Neural progenitor cell (in vitro differentiated cells): ENCODE measurements around the gene DDC. TPM values are rescaled to one million over a fixed set of nuclear protein-coding genes. Genes with fewer than 3 reads are reported as not detected.

Experiments
- DNase-seq: peaks from one replicate; pipeline ENCODE4 v3.0.0-alpha.2; 2016; ENCODE audit warnings: low spot score
- H2AFZ ChIP-seq: fragments of 200-600 bp; sonication (generic); replicated peaks from 2 replicates; pipeline ENCODE4 v1.6.1; 2016; ENCODE audit warnings: antibody characterized with exemption
- H3F3A ChIP-seq: fragments of 200-600 bp; sonication (generic); 2 replicates; pipeline ENCODE4 v1.6.1; 2016; ENCODE audit warnings: antibody characterized with exemption, low read depth
- H3K27ac ChIP-seq: fragments of 200-600 bp; sonication (generic); 2 replicates; pipeline ENCODE4 v1.5.1; 2016; ENCODE audit warnings: mild to moderate bottlenecking
- H3K27me3 ChIP-seq: fragments of 200-600 bp; sonication (generic); 2 replicates; pipeline ENCODE4 v1.6.1; 2016; ENCODE audit warnings: mild to moderate bottlenecking, moderate library complexity
- H3K36me3 ChIP-seq: fragments of 200-600 bp; sonication (generic); 2 replicates; pipeline ENCODE4 v1.5.1; 2016
- H3K4me1 ChIP-seq: fragments of 200-600 bp; sonication (generic); 2 replicates; pipeline ENCODE4 v1.6.1; 2016; ENCODE audit warnings: mixed run types
- H3K4me2 ChIP-seq: fragments of 200-600 bp; sonication (generic); 2 replicates; pipeline ENCODE4 v1.6.1; 2016
- H3K4me3 ChIP-seq: fragments of 200-600 bp; sonication (generic); 2 replicates; pipeline ENCODE4 v1.5.1; 2016
- H3K79me2 ChIP-seq: fragments of 200-600 bp; sonication (generic); 2 replicates; pipeline ENCODE4 v1.6.1; 2016; ENCODE audit warnings: low read depth
- H3K9ac ChIP-seq: fragments of 200-600 bp; sonication (generic); 2 replicates; pipeline ENCODE4 v1.6.1; 2016
- H3K9me3 ChIP-seq: fragments of 200-600 bp; sonication (generic); 2 replicates; pipeline ENCODE4 v1.5.1; 2016; ENCODE audit warnings: low read depth
- H4K20me1 ChIP-seq: fragments of 200-600 bp; sonication (generic); 2 replicates; pipeline ENCODE4 v1.6.1; 2016; ENCODE audit warnings: low read depth
- H3K27ac Mint-ChIP-seq: 3 replicates; pipeline ENCODE4 v1.8.0; 2021; ENCODE audit warnings: mixed read lengths
- H3K27me3 Mint-ChIP-seq: 2 replicates; pipeline ENCODE4 v1.8.0; 2022; ENCODE audit warnings: low read depth, mild to moderate bottlenecking, inconsistent platforms, moderate library complexity, mixed read lengths; ENCODE audit not compliant: insufficient read depth
- H3K36me3 Mint-ChIP-seq: 3 replicates; pipeline ENCODE4 v1.8.0; 2021; ENCODE audit warnings: mixed read lengths
- H3K4me1 Mint-ChIP-seq: 3 replicates; pipeline ENCODE4 v1.8.0; 2021; ENCODE audit warnings: mixed read lengths
- H3K4me3 Mint-ChIP-seq: 3 replicates; pipeline ENCODE4 v1.8.0; 2021; ENCODE audit warnings: mild to moderate bottlenecking, moderate library complexity, mixed read lengths
- H3K9me3 Mint-ChIP-seq: 3 replicates; pipeline ENCODE4 v1.8.0; 2020; ENCODE audit warnings: mixed read lengths
- EZH2 ChIP-seq: fragments of 200-600 bp; sonication (generic); IDR thresholded peaks from 2 replicates; pipeline ENCODE4 v1.6.1; 2017; ENCODE audit warnings: antibody characterized with exemption, mild to moderate bottlenecking, moderate library complexity
- EZH2phosphoT487 ChIP-seq: fragments of 200-600 bp; sonication (generic); IDR thresholded peaks from 2 replicates; pipeline ENCODE4 v1.6.1; 2017; ENCODE audit warnings: antibody characterized with exemption
- total RNA-seq: library from RNA; depleted of rRNA; stranded (reverse); fragments of >200 nt; gene quantifications from 2 replicates; pipeline ENCODE4 v1.2.3, GENCODE V29; 2015; ENCODE audit warnings: low replicate concordance
- TF ChIP-seq, protein P1 (sequence below): fragments of 200-600 bp; sonication (generic); IDR thresholded peaks from 2 replicates; pipeline ENCODE4 v1.5.1; 2017; ENCODE audit warnings: antibody characterized with exemption, mild to moderate bottlenecking

Gene DDC
- total RNA-seq, 1 donor from 2014 or later = not detected

DNA sequence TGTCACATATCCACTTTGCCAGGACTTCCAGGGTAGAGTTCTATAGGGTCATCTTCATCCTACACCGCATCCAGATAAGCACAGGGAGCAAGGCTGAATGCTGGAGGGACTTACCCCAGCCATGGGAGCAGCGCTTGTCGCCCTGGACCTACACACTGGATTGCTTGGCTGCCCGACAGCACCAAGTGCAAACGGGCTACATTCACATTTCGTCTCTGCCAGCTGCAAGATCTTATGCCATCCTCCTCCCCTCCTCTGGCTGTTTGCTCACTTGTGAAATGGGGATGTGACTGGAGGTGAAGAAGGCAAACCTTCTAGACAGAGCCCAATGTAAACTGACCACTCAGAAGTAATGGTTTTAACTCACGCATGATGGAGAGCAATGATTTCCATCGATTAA is 1.0 kb downstream of the DDC start:
- peaks cover 2% of the 10 kb centered on the region for H3K9me3 Mint-ChIP-seq
- no peak overlapping the region for H3K4me2 ChIP-seq
- no peaks in the 10 kb centered on the region for H4K20me1 ChIP-seq
- H3K27me3 ChIP-seq = no peaks in the 10 kb centered on the region
- H2AFZ ChIP-seq = no peak overlapping the region
- no peak overlapping the region for H3K27ac ChIP-seq
- peaks cover 20% of the 10 kb centered on the region for H3K4me1 Mint-ChIP-seq
- no peaks in the 10 kb centered on the region for H3F3A ChIP-seq
- H3K9ac ChIP-seq = no peak overlapping the region
- no peak overlapping the region for H3K4me3 Mint-ChIP-seq
- H3K27ac Mint-ChIP-seq = no peak overlapping the region
- H3K4me1 ChIP-seq = peaks cover 2% of the 10 kb centered on the region
- no peaks in the 10 kb centered on the region for H3K36me3 Mint-ChIP-seq
- H3K9me3 ChIP-seq = no peaks in the 10 kb centered on the region
- H3K4me3 ChIP-seq = no peak overlapping the region
- H3K27me3 Mint-ChIP-seq = peaks cover 3% of the 10 kb centered on the region
- TF ChIP-seq, protein P1, sequence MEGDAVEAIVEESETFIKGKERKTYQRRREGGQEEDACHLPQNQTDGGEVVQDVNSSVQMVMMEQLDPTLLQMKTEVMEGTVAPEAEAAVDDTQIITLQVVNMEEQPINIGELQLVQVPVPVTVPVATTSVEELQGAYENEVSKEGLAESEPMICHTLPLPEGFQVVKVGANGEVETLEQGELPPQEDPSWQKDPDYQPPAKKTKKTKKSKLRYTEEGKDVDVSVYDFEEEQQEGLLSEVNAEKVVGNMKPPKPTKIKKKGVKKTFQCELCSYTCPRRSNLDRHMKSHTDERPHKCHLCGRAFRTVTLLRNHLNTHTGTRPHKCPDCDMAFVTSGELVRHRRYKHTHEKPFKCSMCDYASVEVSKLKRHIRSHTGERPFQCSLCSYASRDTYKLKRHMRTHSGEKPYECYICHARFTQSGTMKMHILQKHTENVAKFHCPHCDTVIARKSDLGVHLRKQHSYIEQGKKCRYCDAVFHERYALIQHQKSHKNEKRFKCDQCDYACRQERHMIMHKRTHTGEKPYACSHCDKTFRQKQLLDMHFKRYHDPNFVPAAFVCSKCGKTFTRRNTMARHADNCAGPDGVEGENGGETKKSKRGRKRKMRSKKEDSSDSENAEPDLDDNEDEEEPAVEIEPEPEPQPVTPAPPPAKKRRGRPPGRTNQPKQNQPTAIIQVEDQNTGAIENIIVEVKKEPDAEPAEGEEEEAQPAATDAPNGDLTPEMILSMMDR = no peak
- no peak for TF ChIP-seq EZH2
- no peak for TF ChIP-seq EZH2phosphoT487
- no peaks in the 10 kb centered on the region for H3K79me2 ChIP-seq
- DNase-seq = no peak
- H3K36me3 ChIP-seq = no peaks in the 10 kb centered on the region

- peaks cover 2% of the 10 kb centered on the region for H3F3A ChIP-seq
- no peaks in the 10 kb centered on the region for H3K27me3 ChIP-seq
- no peak overlapping the region for H3K27ac Mint-ChIP-seq
- no peaks in the 10 kb centered on the region for H3K36me3 ChIP-seq
- H3K27ac ChIP-seq = no peak overlapping the region
- H3K9me3 ChIP-seq = no peaks in the 10 kb centered on the region
- no peak overlapping the region for H3K4me3 ChIP-seq
- TF ChIP-seq, protein P1 = peak; percentile 16
- TF ChIP-seq EZH2 = no peak
- no peak for TF ChIP-seq EZH2phosphoT487
- peaks cover 3% of the 10 kb centered on the region for H3K27me3 Mint-ChIP-seq
- H3K4me1 ChIP-seq = peaks cover 6% of the 10 kb centered on the region
- no peak overlapping the region for H3K9ac ChIP-seq
- no peak overlapping the region for H3K4me2 ChIP-seq
- no peaks in the 10 kb centered on the region for H4K20me1 ChIP-seq
- H3K9me3 Mint-ChIP-seq = peaks cover 5% of the 10 kb centered on the region
- peaks cover 38% of the 10 kb centered on the region for H3K4me1 Mint-ChIP-seq
- H3K79me2 ChIP-seq = no peaks in the 10 kb centered on the region
- H3K4me3 Mint-ChIP-seq = no peak overlapping the region
- peak; percentile 51 for DNase-seq
- no peaks in the 10 kb centered on the region for H3K36me3 Mint-ChIP-seq
- peak overlapping the region; percentile 17 for H2AFZ ChIP-seq
Measured at GRCh38 chr7:50562136-50562535, 3.1 kb downstream of the DDC start.

DNA sequence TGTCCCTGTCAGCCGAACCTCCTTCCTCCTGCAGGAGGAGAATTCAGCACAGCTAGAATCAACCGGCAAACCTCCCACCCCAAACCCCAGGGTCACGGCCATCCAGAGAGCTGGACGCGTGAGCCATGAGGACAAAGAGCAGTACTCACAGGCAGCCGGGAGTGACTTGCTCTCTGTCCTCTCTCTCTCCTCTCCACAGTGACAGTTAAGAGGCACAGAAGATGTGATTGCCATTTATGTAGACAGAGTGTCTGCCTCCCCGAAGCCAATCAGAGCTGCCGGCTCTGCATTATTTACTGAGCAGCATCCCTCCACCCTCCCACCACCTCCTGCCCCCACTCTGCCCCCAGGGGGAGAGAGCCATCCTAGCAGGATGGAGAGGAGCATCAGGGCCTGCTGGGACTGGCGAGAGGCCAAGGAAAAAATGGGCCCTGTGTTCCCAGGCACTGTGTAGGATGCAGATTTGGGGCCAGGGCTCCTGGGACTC is 4.3 kb downstream of the DDC start:
- Histone ChIP-seq H3K4me3 (no peak overlapping the region), H2AFZ (peak overlapping the region; percentile 63), H3F3A (peaks cover 10% of the 10 kb centered on the region), H3K79me2 (no peaks in the 10 kb centered on the region), H4K20me1 (no peaks in the 10 kb centered on the region), H3K36me3 (no peaks in the 10 kb centered on the region), H3K27me3 (no peaks in the 10 kb centered on the region), H3K4me2 (no peak overlapping the region), H3K9me3 (no peaks in the 10 kb centered on the region), H3K4me1 (peaks cover 16% of the 10 kb centered on the region), H3K27ac (no peak overlapping the region), H3K9ac (no peak overlapping the region)
- Mint-ChIP-seq H3K27ac (peak overlapping the region; percentile 39), H3K4me1 (peaks cover 51% of the 10 kb centered on the region), H3K9me3 (peaks cover 3% of the 10 kb centered on the region), H3K4me3 (peak overlapping the region; percentile 10), H3K36me3 (no peaks in the 10 kb centered on the region), H3K27me3 (peaks cover 7% of the 10 kb centered on the region)
- DNase-seq = peak; percentile 20
- TF ChIP-seq, protein P1 = no peak
- TF ChIP-seq EZH2phosphoT487 (no peak), EZH2 (no peak)
